SK-N-SH (cell line): ENCODE measurements around the gene C17orf113.

ENCODE experiments used
- CTCF ChIP-seq: fragments of 200-600 bp; sonication (generic); IDR thresholded peaks from 2 replicates; pipeline ENCODE4 v1.6.1; 2017; ENCODE audit warnings: antibody characterized with exemption, mild to moderate bottlenecking, moderate library complexity
- NFIC ChIP-seq: IDR thresholded peaks from 2 replicates; pipeline ENCODE4 v1.4.0; 2012; ENCODE audit warnings: borderline replicate concordance
- TAF1 ChIP-seq: IDR thresholded peaks from 2 replicates; pipeline ENCODE4 v1.6.1; 2012; ENCODE audit warnings: low read depth, mild to moderate bottlenecking, low read length, moderate library complexity, borderline replicate concordance

GRCh38 chr17:42058063-42058462 is 7.7 kb upstream of the C17orf113 start:
- no peak for TF ChIP-seq TAF1
- TF ChIP-seq CTCF, result no peak
- TF ChIP-seq NFIC, result no peak
